HG03378 (cell line): ENCODE results near the gene GPR135.

Experiments
- ATAC-seq: cut with Tn5 transposase; IDR thresholded peaks from one replicate; pipeline ENCODE4 v1.9.1; 2021; ENCODE audit warnings: mild to moderate bottlenecking, moderate library complexity; ENCODE audit not compliant: unreplicated experiment

GPR135 gene

GRCh38 chr14:59424341-59425071 is 40.7 kb downstream of the GPR135 start:
- ATAC-seq: no peak

GRCh38 chr14:59422069-59422881 is 42.9 kb downstream of the GPR135 start:
- no peak for ATAC-seq

GRCh38 chr14:59419303-59419702 is 45.9 kb downstream of the GPR135 start:
- ATAC-seq: no peak

- no peak for ATAC-seq
Measured at GRCh38 chr14:59417311-59417710, 47.9 kb downstream of the GPR135 start.

- no peak for ATAC-seq
Measured at GRCh38 chr14:59415836-59416602, 49.2 kb downstream of the GPR135 start.
